HG03139 (cell line): ENCODE measurements around the gene TMEM163.
"Not testable (repeated sequence)": the region's sequence is repeated elsewhere in the genome, so short reads cannot be mapped to it uniquely, and the experiment has no call there.

ENCODE experiments used
- ATAC-seq: cut with Tn5 transposase; IDR thresholded peaks from one replicate; pipeline ENCODE4 v1.9.1; 2021; ENCODE audit not compliant: unreplicated experiment

The TMEM163 gene

DNA sequence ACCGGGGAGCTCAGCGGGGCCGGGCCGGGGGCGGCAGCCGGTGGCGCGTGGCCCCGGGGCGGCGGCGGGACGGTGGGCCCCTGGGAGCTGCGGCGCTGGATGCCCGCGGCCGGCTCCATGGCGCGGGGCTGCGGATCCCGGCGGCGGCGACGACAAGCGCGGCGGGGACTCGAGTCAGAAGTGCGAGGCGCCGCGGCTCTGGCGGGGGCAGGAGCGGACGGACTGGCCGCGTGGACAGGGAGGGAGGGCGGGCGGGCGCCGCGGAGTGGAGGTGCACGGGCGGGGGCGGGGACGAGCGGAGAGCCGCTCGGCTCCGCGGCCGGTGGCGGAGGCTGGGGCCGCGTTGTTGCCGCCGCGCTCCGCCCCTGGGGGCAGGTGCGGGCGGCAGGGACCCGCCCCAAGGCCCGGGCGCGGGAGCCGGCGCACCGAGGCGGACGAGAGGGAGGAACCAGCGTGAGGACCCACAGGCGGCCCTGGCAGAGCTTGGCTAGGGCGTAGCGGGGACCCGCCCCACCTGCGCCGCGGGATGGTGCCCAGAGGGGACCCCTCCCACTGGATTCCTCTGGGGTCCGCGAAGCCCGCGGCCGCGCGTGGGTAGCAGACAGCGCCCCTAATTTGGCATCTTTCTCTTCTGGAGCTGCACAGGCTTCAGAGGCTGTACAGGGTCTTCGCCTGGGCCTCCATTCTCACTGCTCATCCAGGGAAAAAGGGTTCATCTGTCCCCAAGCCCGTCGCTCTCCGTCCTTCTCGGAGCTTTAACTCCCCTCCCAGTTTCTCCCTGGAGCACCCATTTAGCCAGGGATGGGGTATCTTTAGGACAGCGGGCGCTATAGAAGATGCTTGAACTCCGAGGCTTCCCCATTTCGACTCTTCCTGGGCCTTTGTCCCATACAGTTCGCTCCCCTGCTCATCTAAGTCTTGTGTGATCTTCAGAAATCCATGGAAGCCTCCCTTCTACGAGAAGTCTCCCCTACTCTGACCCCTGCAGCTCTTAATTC, at the start of gene TMEM163:
TSS of gene TMEM163 (minus strand) at position 184 of the 998 bp plus-strand sequence.
- ATAC-seq = peak; percentile 42

DNA sequence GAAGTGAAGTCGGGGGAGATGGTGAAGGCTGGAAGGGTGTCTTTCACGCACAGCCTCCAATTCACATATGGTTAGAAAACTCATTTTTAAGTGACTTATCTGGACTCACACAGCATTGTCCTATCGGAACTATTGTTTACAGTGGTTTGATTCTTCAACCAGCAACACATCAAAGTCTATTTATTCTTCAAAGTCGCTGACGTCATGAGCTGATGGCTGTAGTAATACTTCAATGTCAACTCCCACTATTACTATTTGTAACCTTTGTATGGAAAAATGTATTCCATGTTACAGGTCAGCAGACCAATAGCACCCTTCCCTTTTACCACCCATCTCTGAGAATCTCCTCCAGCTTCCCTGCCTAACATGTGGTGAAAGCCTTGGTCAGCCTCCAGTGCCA, 47.8 kb upstream of the TMEM163 start:
- ATAC-seq = no peak

DNA sequence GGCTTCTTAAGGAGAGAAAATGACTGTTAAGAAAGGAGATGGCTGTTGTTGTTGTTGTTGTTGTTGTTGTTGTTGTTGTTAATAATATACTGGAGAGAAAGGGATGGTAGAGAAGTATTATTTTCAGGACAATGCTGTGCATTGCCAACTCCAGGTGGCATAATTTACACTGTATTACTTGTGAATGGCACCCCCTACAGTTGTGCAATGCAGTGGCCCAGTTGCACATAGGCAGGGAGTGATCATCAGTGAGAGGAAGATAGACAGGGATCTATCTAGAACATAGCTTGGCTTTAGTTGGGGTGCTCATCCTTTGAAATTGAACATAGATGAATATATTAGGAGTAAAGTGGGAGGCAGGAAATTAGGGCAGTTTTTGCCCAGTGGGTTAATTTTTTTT, 47.2 kb upstream of the TMEM163 start:
- ATAC-seq = no peak

DNA sequence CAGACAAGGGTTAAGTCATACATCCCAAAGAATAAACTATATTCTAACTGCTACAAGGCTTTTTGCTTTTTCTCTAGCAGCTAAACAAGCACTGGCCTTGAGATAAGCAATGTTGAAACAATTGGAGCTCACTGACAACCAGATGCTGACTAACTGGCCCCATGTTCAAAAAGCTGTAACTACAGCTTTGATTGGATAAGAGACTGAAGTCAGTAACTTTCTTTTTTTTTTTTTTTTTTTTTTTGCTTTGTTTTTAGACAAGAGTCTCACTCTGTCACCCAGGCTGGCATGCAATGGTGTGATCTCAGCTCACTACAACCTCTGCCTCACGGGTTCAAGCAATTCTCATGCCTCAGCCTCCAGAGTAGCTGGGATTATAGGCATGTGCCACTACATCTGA, 45.4 kb upstream of the TMEM163 start:
- ATAC-seq = no peak

DNA sequence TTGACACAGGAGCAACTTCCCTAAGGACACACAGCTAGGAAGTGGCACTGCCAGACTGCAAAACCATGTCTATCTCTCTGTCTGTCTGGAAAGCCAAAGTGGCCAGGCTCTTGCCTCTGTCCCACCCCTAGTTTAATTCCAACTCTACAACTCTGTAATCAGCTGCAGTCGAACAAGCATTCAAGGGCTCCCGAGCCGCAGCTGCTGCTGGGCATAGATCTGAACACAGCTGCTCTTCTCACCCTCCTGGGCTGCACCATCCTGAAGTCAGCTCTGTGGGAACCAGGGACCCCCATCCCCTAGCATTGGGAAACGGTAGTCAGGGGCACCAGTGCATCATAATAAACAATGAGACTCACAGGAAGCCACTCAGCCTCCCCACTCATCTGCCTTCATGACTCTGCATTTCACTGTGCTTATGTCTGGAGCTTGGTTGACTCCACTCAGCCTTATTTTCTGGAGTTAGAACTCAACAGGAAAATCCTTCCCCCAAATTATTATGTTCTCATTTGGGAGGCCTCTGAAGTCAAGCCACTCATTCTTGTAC, 44.4 kb upstream of the TMEM163 start:
- ATAC-seq = no peak

DNA sequence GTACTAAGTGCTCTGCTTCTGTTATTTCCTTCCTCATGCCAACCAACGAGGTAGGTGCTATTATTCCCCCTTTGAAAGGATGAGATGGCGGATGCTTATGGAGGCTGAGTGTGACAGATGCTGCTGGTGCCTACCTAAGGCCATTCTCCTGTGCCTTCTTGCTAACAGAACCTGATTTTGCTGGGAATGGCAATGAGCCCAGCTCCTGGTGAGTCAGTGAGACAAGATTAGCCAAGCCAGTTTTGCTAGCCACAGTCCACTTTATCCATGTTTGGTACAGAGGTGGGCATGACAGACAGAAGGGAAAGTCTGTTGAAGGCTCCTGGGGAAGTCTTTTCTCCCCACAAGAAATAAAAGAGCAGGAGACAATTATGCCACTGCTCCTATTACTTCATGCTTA, 43.7 kb upstream of the TMEM163 start:
- no peak for ATAC-seq

DNA sequence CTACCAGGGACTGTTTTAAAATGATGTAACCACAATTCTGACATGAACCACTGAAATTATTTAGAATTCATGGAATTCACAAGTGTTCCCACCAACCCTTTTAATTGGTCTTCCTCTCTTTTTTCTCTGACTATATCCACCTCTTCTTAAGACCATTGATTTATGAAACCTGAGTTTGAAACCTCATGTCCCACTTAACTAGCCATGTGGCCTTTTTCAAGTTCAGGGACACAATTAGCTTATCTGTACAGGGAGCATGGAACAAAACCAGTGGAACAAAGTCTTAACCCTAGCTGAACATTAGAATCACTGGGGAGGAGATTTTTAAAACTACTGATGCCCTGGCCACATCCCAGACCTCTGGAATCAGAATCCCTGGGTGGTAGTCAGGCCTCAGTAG, 41.6 kb upstream of the TMEM163 start:
- ATAC-seq = no peak

DNA sequence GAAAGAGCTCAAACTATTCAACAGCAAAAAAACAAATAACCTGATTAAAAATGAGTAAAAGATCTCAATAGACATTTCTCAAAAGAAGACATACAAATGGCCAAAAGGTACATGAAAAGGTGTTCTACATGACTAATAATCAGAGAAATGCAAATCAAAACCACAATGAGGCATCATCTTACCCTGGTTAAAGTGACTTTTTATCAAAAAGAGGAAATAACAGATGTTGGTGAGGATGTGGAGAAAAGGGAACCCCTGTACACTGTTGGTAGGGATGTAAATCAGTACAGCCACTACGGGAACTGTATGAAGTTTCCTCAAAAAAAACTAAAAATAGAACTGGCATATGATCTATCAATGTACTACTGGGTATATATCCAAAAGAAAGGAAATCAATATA, 39.8 kb upstream of the TMEM163 start:
- ATAC-seq = peak; percentile 84

DNA sequence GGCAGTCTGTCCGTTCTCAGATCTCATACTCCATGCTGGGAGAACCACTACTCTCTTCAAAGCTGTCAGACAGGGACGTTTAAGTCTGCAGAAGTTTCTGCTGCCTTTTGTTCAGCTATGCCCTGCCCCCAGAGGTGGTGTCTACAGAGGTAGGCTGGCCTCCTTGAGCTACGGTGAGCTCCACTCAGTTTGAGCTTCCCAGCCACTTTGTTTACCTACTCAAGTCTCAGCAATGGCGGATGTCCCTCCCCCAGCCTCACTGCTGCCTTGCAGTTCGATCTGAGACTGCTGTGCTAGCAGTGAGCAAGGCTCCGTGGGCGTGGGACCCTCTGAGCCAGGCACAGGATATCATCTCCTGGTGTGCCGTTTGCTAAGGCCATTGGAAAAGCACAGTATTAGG, 33.2 kb upstream of the TMEM163 start:
- ATAC-seq = not testable (repeated sequence)

DNA sequence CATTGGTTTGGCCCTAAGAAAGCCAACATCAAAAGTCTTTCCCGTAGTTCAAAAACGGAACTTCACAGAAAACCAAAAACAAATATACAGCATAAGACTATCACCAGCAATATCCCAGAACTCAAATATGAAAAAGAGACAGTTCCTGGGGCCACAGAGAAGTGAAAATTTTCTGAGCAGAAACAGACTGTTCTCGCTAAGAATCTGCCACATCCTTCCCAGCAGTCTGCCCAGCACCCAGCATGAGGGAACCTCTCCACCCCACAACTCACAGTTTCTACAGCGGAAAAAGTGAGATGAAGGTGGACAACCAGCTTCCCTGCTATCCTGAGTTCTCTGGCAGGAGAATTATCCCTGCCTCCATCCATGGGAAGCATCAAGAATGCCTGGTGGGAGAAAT, 26.7 kb upstream of the TMEM163 start:
- no peak for ATAC-seq

DNA sequence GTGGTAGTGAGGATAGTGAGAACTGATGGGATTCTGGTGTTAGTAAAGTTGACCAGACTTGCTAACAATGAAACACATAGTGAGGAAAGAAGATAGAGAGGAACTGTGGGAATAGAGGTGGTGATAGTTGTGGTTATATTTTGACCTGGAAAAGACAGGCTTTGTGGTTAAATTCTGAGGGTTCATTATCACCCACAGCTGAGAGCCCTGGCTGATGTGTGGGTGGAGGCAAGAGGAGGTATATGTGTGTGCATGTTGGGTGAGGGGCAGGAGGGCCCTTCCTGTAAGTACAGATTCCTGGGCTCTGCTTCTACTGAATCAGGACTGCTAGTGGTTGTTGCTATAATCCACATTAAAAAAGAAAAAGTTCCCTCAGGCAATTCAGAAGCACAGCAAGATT, 26.2 kb upstream of the TMEM163 start:
- no peak for ATAC-seq

DNA sequence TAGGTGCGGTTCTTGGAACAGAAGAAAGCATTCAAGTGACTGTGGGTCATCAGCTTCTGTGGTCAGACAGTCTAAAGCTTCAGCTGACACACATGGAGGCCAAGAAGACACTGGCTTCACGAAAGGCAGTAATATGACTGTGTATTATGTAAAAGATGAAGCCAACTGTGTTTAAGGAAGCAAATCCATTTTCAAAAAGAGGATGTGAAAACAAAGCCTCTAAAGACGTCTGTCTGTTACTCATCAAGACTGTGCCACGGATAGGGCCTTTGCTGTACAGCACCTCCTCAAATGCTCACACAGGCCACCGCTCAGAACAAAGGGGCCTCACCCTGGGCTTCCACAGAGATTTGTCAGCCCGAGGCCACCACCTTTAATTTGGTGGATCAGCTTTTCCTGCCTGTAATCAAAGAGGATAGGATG, 21.1 kb upstream of the TMEM163 start:
- ATAC-seq = peak; percentile 94

DNA sequence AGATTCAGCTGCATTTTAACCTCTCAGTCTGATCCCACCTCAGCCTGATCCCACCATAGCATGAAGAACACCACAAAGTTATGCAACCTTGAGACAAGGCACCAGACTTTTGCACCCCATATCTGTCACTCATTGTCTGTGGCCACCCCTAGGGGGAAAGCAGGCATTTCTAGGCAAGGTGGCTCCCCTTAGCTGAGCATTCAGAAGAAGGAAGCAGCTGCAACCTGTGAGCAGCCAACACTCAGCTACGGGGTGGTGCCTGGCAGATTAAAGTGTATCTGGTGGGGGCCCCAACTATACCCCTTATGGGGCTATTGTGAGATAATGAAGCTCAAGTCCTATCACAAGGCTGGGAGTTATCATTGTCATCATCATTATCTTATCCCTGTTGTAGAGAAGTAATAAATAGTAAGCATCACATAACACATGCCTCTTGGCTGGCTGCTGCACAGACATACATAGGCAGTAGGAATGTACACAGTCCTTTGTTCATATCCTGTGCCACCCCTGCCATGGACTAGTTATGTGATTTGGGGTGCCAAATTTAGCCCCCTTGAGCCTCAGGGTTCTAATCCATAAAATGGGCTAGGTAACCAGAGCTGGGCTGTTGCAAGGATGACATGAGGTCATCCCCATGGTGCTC, 20.6 kb upstream of the TMEM163 start:
- no peak for ATAC-seq

DNA sequence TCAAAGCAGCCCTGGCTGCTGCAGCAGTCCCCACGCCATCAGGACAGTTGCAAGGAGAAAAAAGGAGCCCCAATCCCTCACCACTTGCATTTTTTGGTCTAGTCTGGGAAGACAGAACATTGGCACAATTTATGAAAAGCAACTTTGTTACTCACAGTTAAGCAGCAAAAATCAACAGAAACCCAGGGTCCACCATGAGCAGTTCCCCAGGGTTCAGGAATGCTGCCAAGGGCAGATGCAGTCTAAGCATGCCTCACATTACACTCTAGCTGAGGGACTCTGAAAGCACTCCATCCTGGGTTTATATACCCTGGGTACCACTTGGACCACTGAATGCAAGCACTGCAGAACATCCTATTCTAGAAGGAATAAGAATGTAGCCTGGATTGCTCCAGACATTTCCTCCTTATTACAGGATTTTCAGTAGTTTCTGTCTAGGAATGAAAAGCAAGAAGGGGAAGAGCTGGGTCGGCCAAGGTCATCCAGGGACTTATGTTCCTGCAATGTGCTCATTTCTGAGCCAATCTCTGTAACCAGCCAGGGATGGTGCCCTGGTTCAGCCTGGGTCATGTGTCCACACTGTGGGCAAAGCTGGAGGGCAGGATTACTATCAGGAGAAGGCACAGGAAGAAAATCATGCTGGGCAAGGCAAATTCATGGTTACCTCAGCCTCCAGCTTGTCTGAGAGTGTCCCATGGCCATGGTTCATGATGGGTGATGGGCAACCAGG, 19.5 kb upstream of the TMEM163 start:
- ATAC-seq = no peak

DNA sequence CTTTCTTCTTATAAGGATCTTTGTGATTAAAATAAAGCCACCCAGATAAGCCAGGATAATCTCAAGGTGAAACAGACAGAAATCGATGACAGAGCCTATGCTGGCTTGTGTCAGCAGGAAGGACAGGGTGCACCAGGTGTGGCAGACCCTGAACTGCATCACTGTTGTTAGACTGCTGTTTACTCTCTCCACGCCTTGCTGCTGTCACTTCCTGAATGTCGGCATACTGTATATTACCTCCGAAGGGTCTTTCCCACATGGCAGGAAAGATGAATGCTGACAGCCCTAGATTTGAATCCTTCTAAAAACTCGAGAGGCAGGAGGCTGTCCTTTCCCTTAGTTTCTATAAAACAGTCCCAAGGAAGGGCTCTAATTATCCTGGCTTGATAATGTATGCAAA, 18.9 kb upstream of the TMEM163 start:
- ATAC-seq = no peak

DNA sequence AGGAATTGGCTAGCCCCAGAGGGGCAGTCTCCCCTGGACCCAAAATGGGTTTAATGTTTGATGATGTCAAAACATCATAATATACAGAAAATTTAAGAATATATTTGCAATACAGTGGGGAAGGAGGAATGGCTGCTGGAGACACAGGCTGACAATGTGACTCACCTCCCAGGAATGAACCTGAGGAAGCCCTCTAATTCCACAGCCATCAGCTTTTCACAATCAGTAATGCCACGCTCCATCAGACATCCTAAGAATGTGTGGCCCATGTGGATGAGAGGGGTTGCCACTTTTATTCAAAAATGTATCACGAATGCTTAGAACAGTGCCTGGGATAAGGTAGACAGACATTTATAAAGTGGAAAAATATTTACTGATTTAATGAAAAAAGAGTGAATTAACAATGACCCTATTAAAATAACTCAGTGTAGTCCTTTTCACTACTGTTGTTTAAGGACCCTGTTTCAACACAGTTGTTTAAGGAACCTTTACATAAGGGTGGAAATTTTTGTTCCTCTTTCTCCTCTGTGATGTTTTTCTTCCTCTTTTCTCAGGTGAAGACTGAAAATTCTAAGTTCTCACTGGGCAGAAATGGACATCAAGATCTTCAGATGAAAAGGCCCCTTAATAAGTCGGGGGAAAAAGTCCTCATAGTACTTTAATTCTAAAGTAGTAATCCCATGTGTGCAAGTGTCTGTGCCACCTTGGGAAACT, 17.5 kb upstream of the TMEM163 start:
- no peak for ATAC-seq

DNA sequence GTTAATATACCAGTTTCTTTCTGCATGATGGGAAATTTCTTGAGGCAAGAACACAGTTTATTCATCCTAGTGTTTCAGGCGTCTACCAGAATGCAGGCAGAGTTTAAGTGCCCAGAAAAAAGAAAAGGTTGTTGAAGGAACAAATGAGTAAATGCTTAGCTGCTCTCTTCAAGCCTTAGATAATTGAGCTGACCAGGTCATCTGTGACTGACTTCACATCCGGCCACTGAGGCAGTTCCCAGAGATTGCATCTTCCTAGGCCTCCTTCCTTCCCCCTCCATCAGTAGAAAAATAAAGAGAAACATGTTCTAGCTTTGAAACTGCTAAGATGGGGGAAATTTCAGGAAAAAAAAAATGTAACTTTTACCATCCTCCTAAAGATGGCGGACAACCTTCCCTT, 9.4 kb upstream of the TMEM163 start:
- no peak for ATAC-seq

DNA sequence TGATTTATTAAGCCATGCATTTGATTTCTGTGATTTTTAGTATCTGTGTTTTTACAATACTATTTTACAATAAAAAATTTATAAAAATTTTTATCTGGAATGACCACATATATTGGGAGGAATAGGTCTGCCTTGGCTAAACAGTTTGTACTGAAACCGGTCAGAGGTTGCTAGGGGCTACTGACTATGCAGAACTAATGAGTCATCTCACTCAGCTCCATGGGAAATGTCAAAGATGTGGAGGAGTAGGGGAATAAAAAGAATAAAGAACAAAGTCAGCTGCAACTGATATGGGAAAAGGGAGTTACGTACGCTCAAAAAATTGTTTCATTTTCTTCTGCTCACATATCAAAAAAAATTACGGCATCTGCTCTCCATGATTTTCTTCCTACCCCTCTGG, 8.6 kb upstream of the TMEM163 start:
- no peak for ATAC-seq

DNA sequence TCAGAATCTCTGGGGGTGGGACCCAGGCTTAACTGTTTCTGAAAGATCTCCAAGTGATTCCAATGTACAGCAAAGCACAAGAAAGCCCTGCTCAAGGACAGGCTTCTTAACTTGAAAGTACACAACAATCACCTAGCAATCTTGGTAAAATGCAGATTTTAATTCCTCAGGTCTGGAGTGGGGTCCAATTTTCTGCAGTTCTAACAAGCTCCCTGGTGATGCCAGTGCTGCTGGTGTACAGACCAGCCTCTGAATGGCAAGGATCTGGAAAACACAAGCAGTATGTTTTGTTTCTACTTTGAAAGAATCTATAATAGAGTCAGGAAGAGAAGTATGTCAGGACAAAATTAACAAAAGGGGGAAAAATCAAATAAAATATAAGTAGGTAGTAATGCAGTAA, 7.8 kb upstream of the TMEM163 start:
- no peak for ATAC-seq

DNA sequence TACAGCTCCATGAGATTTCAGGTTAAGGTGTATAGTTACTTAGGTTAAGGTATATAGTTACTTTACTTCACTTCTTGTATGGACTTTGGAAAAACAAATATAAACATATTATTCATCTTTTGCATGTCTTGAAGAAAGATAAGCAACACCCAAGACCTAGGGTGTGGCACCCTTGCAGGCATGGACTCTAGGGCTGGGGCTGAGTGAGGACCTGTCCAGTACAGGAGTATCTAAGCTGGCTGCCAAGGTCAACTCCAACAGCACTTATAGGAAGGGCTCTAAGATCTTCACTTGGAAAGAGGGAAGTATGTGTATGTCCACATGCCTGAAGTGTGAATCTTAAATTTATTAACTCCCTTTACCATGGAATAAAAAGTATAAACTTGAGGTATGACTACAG, 7.1 kb upstream of the TMEM163 start:
- no peak for ATAC-seq

DNA sequence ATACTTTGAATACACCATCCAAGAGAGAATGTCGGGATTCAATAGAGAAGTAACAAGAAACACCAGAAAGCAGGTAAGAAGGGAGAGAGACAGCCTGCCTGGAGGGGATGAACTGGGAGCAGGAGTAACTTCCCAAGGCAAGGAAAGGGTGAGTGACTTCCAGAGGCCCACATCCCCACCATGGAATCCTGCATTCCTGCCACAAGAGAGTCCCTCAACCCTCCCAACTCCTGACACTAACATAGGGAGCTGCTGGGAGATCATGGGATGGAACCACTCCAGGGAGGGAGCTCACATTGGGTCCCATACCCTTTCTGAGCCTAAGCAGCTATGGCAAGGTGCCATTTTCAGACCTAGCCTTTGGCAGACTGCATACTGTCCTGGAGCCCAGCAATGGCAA, 5.5 kb upstream of the TMEM163 start:
- no peak for ATAC-seq
